ENCODE measurements around the gene STX2.

DNA sequence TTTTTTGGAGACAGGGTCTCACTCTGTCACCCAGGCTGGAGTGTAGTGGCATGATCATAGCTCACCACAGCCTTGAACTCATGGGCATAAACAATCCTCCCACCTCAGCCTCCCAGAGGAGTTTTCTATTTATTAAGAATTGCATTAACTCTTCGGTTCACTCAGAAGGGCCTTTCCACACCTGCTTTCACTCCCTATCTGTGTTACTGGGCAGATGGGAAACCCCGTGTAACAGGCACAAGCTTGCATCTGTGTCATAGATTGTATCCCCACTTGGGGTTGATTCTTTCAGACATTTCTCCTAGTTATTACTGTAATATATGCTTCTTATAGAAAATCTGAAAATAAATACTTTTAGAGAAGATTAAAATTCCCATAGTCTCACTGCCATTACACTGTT is 38.7 kb downstream of the STX2 start:
- TF ChIP-seq CTCF (conservative IDR thresholded peaks at IDR 0.05; ENCODE audit: low read depth, low read length): no peak
- TF ChIP-seq EZH2 (IDR thresholded peaks at IDR 0.05; ENCODE audit: borderline replicate concordance, low read depth, low read length, poor library complexity, severe bottlenecking): no peak

Data from A673 (cell line).